Effector memory CD4-positive, alpha-beta T cell (primary cell): Measurements from ENCODE around the gene KRT7.
A peak's percentile ranks its signal among the peaks of the same experiment; 100 is the strongest.

Source experiments
- DNase-seq, 3 donors: peaks; one replicate each; pipeline ENCODE4 v3.0.0-alpha.2; 2020
- H3K27ac ChIP-seq: 2 replicates; pipeline ENCODE4 v1.7.0; 2013; ENCODE audit warnings: mild to moderate bottlenecking, low read length, moderate library complexity; ENCODE audit not compliant: insufficient read depth, poor library complexity, severe bottlenecking
- H3K27me3 ChIP-seq: replicated peaks from 2 replicates; pipeline ENCODE4 v1.7.0; 2013; ENCODE audit warnings: mild to moderate bottlenecking, low read length; ENCODE audit not compliant: insufficient read depth, control insufficient read depth, poor library complexity, severe bottlenecking
- H3K36me3 ChIP-seq: 2 replicates; pipeline ENCODE4 v1.7.0; 2013; ENCODE audit warnings: mild to moderate bottlenecking, low read length, moderate library complexity; ENCODE audit not compliant: control insufficient read depth, insufficient read depth
- H3K4me1 ChIP-seq: 2 replicates; pipeline ENCODE4 v1.7.0; 2013; ENCODE audit warnings: low read length, mild to moderate bottlenecking; ENCODE audit not compliant: control insufficient read depth, insufficient read depth, poor library complexity, severe bottlenecking
- H3K4me3 ChIP-seq: 2 replicates; pipeline ENCODE4 v1.7.0; 2013; ENCODE audit warnings: low read length, low read depth, mild to moderate bottlenecking; ENCODE audit not compliant: insufficient read depth, poor library complexity, severe bottlenecking
- H3K9me3 ChIP-seq: 2 replicates; pipeline ENCODE4 v1.7.0; 2013; ENCODE audit warnings: mild to moderate bottlenecking, low read length, moderate library complexity; ENCODE audit not compliant: control insufficient read depth

The KRT7 gene

DNA sequence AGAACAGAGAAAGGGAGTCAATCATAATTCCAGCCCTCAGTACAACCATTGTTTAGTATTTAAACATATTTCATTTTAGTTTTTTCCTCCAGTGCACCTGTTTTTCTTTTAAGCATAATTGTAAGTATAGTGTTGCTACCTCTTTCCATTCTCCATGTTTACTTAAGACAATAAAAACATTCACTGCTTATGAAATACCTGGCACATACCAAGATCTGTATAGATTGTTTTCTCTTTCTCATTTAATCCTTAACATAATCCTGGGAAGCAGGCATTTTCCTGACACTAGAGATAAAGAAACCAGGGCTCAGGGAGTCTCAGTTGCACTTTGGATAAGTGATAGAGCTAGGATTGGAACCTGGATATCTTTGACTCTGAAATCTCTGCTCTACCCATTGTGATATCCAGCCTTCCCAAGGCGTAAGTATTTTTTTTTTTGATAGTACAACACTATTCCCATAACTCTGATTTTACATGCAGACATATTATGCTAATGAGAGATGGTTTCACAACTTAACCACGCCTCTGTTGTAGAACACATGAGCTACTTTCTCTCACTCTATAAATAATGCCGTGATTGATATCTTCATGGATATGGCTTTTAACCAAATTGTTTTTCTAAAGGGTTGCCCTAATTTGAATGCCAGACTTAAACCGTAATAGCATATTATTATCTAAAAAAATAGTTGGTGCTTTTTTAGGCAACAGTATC is 11.8 kb upstream of the KRT7 start:
- H3K4me3 ChIP-seq = no peak overlapping the region
- H3K27ac ChIP-seq = no peak overlapping the region
- no peak for DNase-seq
- H3K9me3 ChIP-seq = no peaks in the 10 kb centered on the region
- H3K36me3 ChIP-seq = no peaks in the 10 kb centered on the region
- H3K4me1 ChIP-seq = no peaks in the 10 kb centered on the region
- no peaks in the 10 kb centered on the region for H3K27me3 ChIP-seq

GRCh38 chr12:52221912-52222457 is 11.1 kb upstream of the KRT7 start:
- Histone ChIP-seq H3K36me3 (no peaks in the 10 kb centered on the region), H3K9me3 (no peaks in the 10 kb centered on the region), H3K27me3 (no peaks in the 10 kb centered on the region), H3K4me3 (no peak overlapping the region), H3K27ac (no peak overlapping the region), H3K4me1 (no peaks in the 10 kb centered on the region)
- DNase-seq = peak in 1 of 3 donors; percentile 12

- Histone ChIP-seq H3K4me1 (no peaks in the 10 kb centered on the region), H3K4me3 (no peak overlapping the region), H3K36me3 (no peaks in the 10 kb centered on the region), H3K9me3 (no peaks in the 10 kb centered on the region), H3K27me3 (no peaks in the 10 kb centered on the region), H3K27ac (no peak overlapping the region)
- DNase-seq = no peak
These were observed 10.4 kb upstream of the KRT7 start for GRCh38 chr12:52222692-52223091.

- DNase-seq = no peak
- Histone ChIP-seq H3K27ac (no peak overlapping the region), H3K4me1 (no peaks in the 10 kb centered on the region), H3K9me3 (no peaks in the 10 kb centered on the region), H3K36me3 (no peaks in the 10 kb centered on the region), H3K4me3 (no peak overlapping the region), H3K27me3 (no peaks in the 10 kb centered on the region)
These were observed 9.5 kb upstream of the KRT7 start for GRCh38 chr12:52223406-52224039.

GRCh38 chr12:52224151-52224550 is 8.9 kb upstream of the KRT7 start:
- H3K4me3 ChIP-seq = no peak overlapping the region
- H3K27me3 ChIP-seq = no peaks in the 10 kb centered on the region
- H3K9me3 ChIP-seq = no peaks in the 10 kb centered on the region
- H3K4me1 ChIP-seq = no peaks in the 10 kb centered on the region
- DNase-seq = no peak
- no peaks in the 10 kb centered on the region for H3K36me3 ChIP-seq
- H3K27ac ChIP-seq = no peak overlapping the region

- no peaks in the 10 kb centered on the region for H3K36me3 ChIP-seq
- H3K27me3 ChIP-seq = no peaks in the 10 kb centered on the region
- no peak overlapping the region for H3K27ac ChIP-seq
- H3K4me3 ChIP-seq = no peak overlapping the region
- H3K4me1 ChIP-seq = no peaks in the 10 kb centered on the region
- H3K9me3 ChIP-seq = no peaks in the 10 kb centered on the region
- no peak for DNase-seq
These were observed 7.3 kb upstream of the KRT7 start for GRCh38 chr12:52225752-52226151.

- no peaks in the 10 kb centered on the region for H3K36me3 ChIP-seq
- H3K9me3 ChIP-seq = no peaks in the 10 kb centered on the region
- H3K4me3 ChIP-seq = no peak overlapping the region
- DNase-seq = no peak
- no peak overlapping the region for H3K27ac ChIP-seq
- no peaks in the 10 kb centered on the region for H3K4me1 ChIP-seq
- H3K27me3 ChIP-seq = no peaks in the 10 kb centered on the region
These were observed 6.6 kb upstream of the KRT7 start for GRCh38 chr12:52226446-52226845.

- Histone ChIP-seq H3K27me3 (peaks cover 9% of the 10 kb centered on the region), H3K9me3 (no peaks in the 10 kb centered on the region), H3K4me1 (no peaks in the 10 kb centered on the region)
These were observed 5.4 kb upstream of the KRT7 start for GRCh38 chr12:52227606-52228166.

DNA sequence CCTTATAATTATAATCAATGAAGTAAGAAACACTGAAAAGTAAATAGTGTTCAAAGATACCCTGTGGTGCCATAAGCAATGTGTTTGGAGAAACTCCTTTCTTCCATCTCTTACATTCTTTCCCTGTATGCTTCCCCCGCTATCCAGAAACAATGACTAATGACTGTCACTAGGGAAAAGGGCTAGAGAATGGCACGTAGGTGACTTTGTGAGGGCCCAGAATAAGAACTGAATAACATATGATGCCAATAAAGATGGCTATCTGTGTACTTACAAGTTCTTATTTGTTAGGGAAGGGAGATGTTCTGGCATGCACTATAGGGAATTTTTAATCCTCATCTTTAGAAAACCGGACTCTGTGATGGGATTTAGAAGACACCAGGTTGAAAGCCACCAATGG is 4.7 kb upstream of the KRT7 start:
- Histone ChIP-seq H3K4me1 (no peaks in the 10 kb centered on the region), H3K27me3 (peaks cover 14% of the 10 kb centered on the region), H3K36me3 (no peaks in the 10 kb centered on the region), H3K9me3 (no peaks in the 10 kb centered on the region), H3K27ac (no peak overlapping the region), H3K4me3 (no peak overlapping the region)
- DNase-seq = no peak

More at GRCh38 chr12:52227606-52228166, 5.4 kb upstream of the KRT7 start:
- H3K36me3 ChIP-seq = no peaks in the 10 kb centered on the region
- no peak overlapping the region for H3K27ac ChIP-seq
- H3K4me3 ChIP-seq = no peak overlapping the region
- no peak for DNase-seq

DNA sequence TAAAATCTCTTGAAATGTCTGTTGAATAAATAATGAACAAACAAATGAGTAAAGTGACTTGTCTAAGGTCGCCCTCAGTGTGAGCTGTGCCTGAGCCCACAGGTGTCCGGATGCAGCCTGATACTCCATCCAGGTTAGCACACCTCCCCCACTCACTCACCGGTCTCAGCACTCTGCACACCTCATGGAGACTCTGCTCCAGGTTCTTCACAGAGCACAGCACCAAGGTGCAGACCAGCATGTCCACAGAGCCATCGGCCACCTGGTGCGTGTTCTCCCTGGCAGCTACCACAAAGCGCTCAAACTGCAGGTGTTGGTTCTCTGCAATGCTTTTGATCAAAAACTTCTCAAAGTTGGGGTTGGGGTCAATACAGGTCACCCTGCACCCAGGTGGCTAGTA is 4.1 kb upstream of the KRT7 start:
- Histone ChIP-seq H3K4me1 (no peaks in the 10 kb centered on the region), H3K9me3 (no peaks in the 10 kb centered on the region), H3K27me3 (peaks cover 14% of the 10 kb centered on the region), H3K27ac (no peak overlapping the region), H3K36me3 (no peaks in the 10 kb centered on the region), H3K4me3 (no peak overlapping the region)
- no peak for DNase-seq
